ENCODE data around the gene CPTP.
"Not testable (repeated sequence)": the region's sequence is repeated elsewhere in the genome, so short reads cannot be mapped to it uniquely, and the experiment has no call there.

CPTP gene

GRCh38 chr1:1306661-1307260, 17.8 kb upstream of the CPTP start:
- DNase-seq (ENCODE audit: low read depth) = no peak

GRCh38 chr1:1307261-1307922, 17.2 kb upstream of the CPTP start:
- no peak for DNase-seq (ENCODE audit: low read depth)

- DNase-seq (ENCODE audit: low read depth) = peak; percentile 71
Measured at GRCh38 chr1:1307923-1308755, 16.5 kb upstream of the CPTP start, which contains the start of the genes ACAP3 and PUSL1. Gene ACAP3, minus strand, starts transcription at chr1:1307930. Its CDS starts 115 bp downstream, at chr1:1307815. Gene PUSL1, plus strand, starts transcription at chr1:1308597. Its CDS starts 47 bp downstream, at chr1:1308644.

- no peak for DNase-seq (ENCODE audit: low read depth)
Measured at GRCh38 chr1:1308756-1309250, 15.8 kb upstream of the CPTP start.

GRCh38 chr1:1309251-1310108, 15.1 kb upstream of the CPTP start:
- no peak for DNase-seq (ENCODE audit: low read depth)

GRCh38 chr1:1310109-1310385, 14.6 kb upstream of the CPTP start:
- DNase-seq (ENCODE audit: low read depth) = no peak

GRCh38 chr1:1310476-1311053, 14.0 kb upstream of the CPTP start:
- no peak for DNase-seq (ENCODE audit: low read depth)

- no peak for DNase-seq (ENCODE audit: low read depth)
Measured at GRCh38 chr1:1311107-1312104, 13.2 kb upstream of the CPTP start.

- no peak for DNase-seq (ENCODE audit: low read depth)
Measured at GRCh38 chr1:1312450-1313314, 11.9 kb upstream of the CPTP start.

GRCh38 chr1:1313500-1314236, 10.9 kb upstream of the CPTP start:
- no peak for DNase-seq (ENCODE audit: low read depth)

GRCh38 chr1:1314237-1314586, 10.4 kb upstream of the CPTP start:
- DNase-seq (ENCODE audit: low read depth) = no peak

GRCh38 chr1:1314678-1315335, 9.8 kb upstream of the CPTP start:
- no peak for DNase-seq (ENCODE audit: low read depth)

- no peak for DNase-seq (ENCODE audit: low read depth)
Measured at GRCh38 chr1:1315435-1315954, 9.1 kb upstream of the CPTP start.

- DNase-seq (ENCODE audit: low read depth) = not testable (repeated sequence)
Measured at GRCh38 chr1:1316199-1316598, 8.4 kb upstream of the CPTP start.

- DNase-seq (ENCODE audit: low read depth) = no peak
Measured at GRCh38 chr1:1317420-1317819, 7.2 kb upstream of the CPTP start.

GRCh38 chr1:1318131-1318652, 6.4 kb upstream of the CPTP start:
- peak; percentile 67 for DNase-seq (ENCODE audit: low read depth)

GRCh38 chr1:1318777-1319645, 5.6 kb upstream of the CPTP start:
- DNase-seq (ENCODE audit: low read depth) = no peak
